WERI-Rb-1 (cell line): Measurements from ENCODE around the gene RSRC2.
"Not testable (repeated sequence)": the region's sequence is repeated elsewhere in the genome, so short reads cannot be mapped to it uniquely, and the experiment has no call there.

Source experiments
- DNase-seq: peaks from one replicate; pipeline ENCODE4 v3.0.0-alpha.2; 2020
- H3K27ac ChIP-seq: fragments of 250-450 bp; sonication (Bioruptor Pico); 2 replicates; pipeline ENCODE4 v1.5.1; 2020; ENCODE audit warnings: mild to moderate bottlenecking, moderate library complexity
- H3K27me3 ChIP-seq: fragments of 250-450 bp; sonication (Bioruptor Pico); 2 replicates; pipeline ENCODE4 v1.5.1; 2021; ENCODE audit warnings: mild to moderate bottlenecking, low read depth, moderate library complexity; ENCODE audit not compliant: insufficient read depth, severe bottlenecking
- H3K36me3 ChIP-seq: fragments of 250-450 bp; sonication (Bioruptor Pico); 2 replicates; pipeline ENCODE4 v1.5.1; 2020; ENCODE audit warnings: mild to moderate bottlenecking, moderate library complexity
- H3K4me3 ChIP-seq: 2 replicates; pipeline ENCODE4 v1.5.1; 2011; ENCODE audit warnings: low read depth, mild to moderate bottlenecking, control low read depth, low read length
- H3K9me3 ChIP-seq: fragments of 250-450 bp; sonication (Bioruptor Pico); 2 replicates; pipeline ENCODE4 v1.5.1; 2021; ENCODE audit warnings: mild to moderate bottlenecking, moderate library complexity; ENCODE audit not compliant: severe bottlenecking
- CTCF ChIP-seq: IDR thresholded peaks from 2 replicates; pipeline ENCODE4 v1.5.1; 2011; ENCODE audit warnings: low read depth, mild to moderate bottlenecking, control low read depth, inconsistent platforms, low read length

RSRC2 gene

GRCh38 chr12:122516544-122517361 is 10.0 kb downstream of the RSRC2 start:
- Histone ChIP-seq H3K36me3 (peaks cover 97% of the 10 kb centered on the region), H3K9me3 (no peaks in the 10 kb centered on the region), H3K27me3 (no peaks in the 10 kb centered on the region), H3K27ac (no peak overlapping the region; the same call in 1 of the 2 replicates), H3K4me3 (no peak overlapping the region)
- no peak for TF ChIP-seq CTCF
- no peak for DNase-seq

GRCh38 chr12:122515275-122515674 is 11.5 kb downstream of the RSRC2 start:
- no peaks in the 10 kb centered on the region for H3K9me3 ChIP-seq
- TF ChIP-seq CTCF: no peak
- no peak overlapping the region for H3K4me3 ChIP-seq
- no peak overlapping the region for H3K27ac ChIP-seq
- H3K27me3 ChIP-seq: no peaks in the 10 kb centered on the region
- H3K36me3 ChIP-seq: peaks cover 97% of the 10 kb centered on the region
- DNase-seq: no peak

- Histone ChIP-seq H3K4me3 (no peak overlapping the region), H3K36me3 (peaks cover 97% of the 10 kb centered on the region)
- no peak for DNase-seq
Measured at GRCh38 chr12:122513660-122514059, 13.1 kb downstream of the RSRC2 start.

GRCh38 chr12:122513028-122513427 is 13.7 kb downstream of the RSRC2 start:
- H3K4me3 ChIP-seq, H3K9me3 ChIP-seq, H3K27ac ChIP-seq, DNase-seq, H3K27me3 ChIP-seq: not testable (repeated sequence)
- peaks cover 97% of the 10 kb centered on the region for H3K36me3 ChIP-seq

More at GRCh38 chr12:122513660-122514059, 13.1 kb downstream of the RSRC2 start:
- TF ChIP-seq CTCF: no peak
- Histone ChIP-seq H3K9me3 (no peaks in the 10 kb centered on the region), H3K27me3 (no peaks in the 10 kb centered on the region), H3K27ac (no peak overlapping the region)

GRCh38 chr12:122508163-122508562 is 18.6 kb downstream of the RSRC2 start:
- Histone ChIP-seq H3K4me3 (no peak overlapping the region), H3K27ac (no peak overlapping the region)

More at GRCh38 chr12:122508163-122508562, 18.6 kb downstream of the RSRC2 start:
- no peak for DNase-seq
- no peaks in the 10 kb centered on the region for H3K27me3 ChIP-seq
- peaks cover 98% of the 10 kb centered on the region for H3K36me3 ChIP-seq
- H3K9me3 ChIP-seq: no peaks in the 10 kb centered on the region
- TF ChIP-seq CTCF: no peak
